Activated T-cell treated with anti-CD3 and anti-CD28 coated beads, Interleukin-2, amount 50 U/mL, for 72 hours (primary cell): ENCODE data around the gene CUL5. TPM values are rescaled to one million over a fixed set of nuclear protein-coding genes. Genes with fewer than 3 reads are reported as not detected.
"Not testable (repeated sequence)": the region's sequence is repeated elsewhere in the genome, so short reads cannot be mapped to it uniquely, and the experiment has no call there.

Source experiments
- ATAC-seq, 2 donors: fragments of 150-1000 bp; cut with Tn5 transposase; replicated peaks in 1 of 2; 2 replicates each; pipeline ENCODE4 v1.10.0; 2021; ENCODE audit warnings: moderate library complexity in 2 of 2, mild to moderate bottlenecking in 1 of 2
- DNase-seq, 2 donors: peaks; one replicate each; pipeline ENCODE4 v3.0.0; 2021 to 2022; ENCODE audit warnings: mixed read lengths in 1 of 2
- H3K27ac Mint-ChIP-seq: one replicate; pipeline ENCODE4 v1.8.0; 2022; ENCODE audit warnings: mild to moderate bottlenecking, moderate library complexity, mixed read lengths
- H3K27me3 Mint-ChIP-seq: one replicate; pipeline ENCODE4 v1.8.0; 2022; ENCODE audit warnings: low read depth, mixed read lengths
- H3K36me3 Mint-ChIP-seq, 2 donors: one replicate each; pipeline ENCODE4 v1.8.0; 2022; ENCODE audit warnings: mixed read lengths in 2 of 2, mild to moderate bottlenecking in 1 of 2; ENCODE audit not compliant: insufficient read depth in 2 of 2
- H3K4me1 Mint-ChIP-seq: one replicate; pipeline ENCODE4 v1.8.0; 2022; ENCODE audit warnings: low read depth, mixed read lengths
- H3K4me3 Mint-ChIP-seq, 2 donors: one replicate each; pipeline ENCODE4 v1.8.0; 2022; ENCODE audit warnings: mild to moderate bottlenecking in 2 of 2, mixed read lengths in 2 of 2, moderate library complexity in 2 of 2
- H3K9me3 Mint-ChIP-seq, 2 donors: one replicate each; pipeline ENCODE4 v1.8.0; 2022; ENCODE audit warnings: mixed read lengths in 2 of 2
- total RNA-seq, 2 donors: library from RNA; stranded (reverse); gene quantifications; one replicate each; pipeline ENCODE4 v1.2.3, GENCODE V29; 2022

Gene CUL5
- total RNA-seq, 2 donors from 2014 or later, result 30.2 to 31.7 TPM

GRCh38 chr11:108131993-108132392, 123.3 kb downstream of the CUL5 start:
- Mint-ChIP-seq H3K4me1 (peaks cover 25% of the 10 kb centered on the region), H3K27me3 (no peaks in the 10 kb centered on the region), H3K4me3 (no peak overlapping the region), H3K9me3 (no peaks in the 10 kb centered on the region), H3K36me3 (peaks cover 0 to 15% of the 10 kb centered on the region in 2 donors), H3K27ac (no peak overlapping the region)
- no peak for DNase-seq
- no peak for ATAC-seq

- not testable (repeated sequence) for H3K27me3 Mint-ChIP-seq, H3K27ac Mint-ChIP-seq, DNase-seq, H3K9me3 Mint-ChIP-seq, ATAC-seq, H3K4me3 Mint-ChIP-seq
- Mint-ChIP-seq H3K4me1 (peaks cover 32% of the 10 kb centered on the region), H3K36me3 (peaks cover 3 to 15% of the 10 kb centered on the region in 2 donors)
Observed at GRCh38 chr11:108132993-108133538, 124.4 kb downstream of the CUL5 start.

- Mint-ChIP-seq H3K4me3 (no peak overlapping the region), H3K4me1 (peaks cover 25% of the 10 kb centered on the region), H3K27me3 (no peaks in the 10 kb centered on the region), H3K36me3 (peaks cover 8 to 25% of the 10 kb centered on the region in 2 donors), H3K9me3 (no peaks in the 10 kb centered on the region), H3K27ac (peak overlapping the region; percentile 80)
- DNase-seq, result peak; percentile 29
- ATAC-seq, result peak; percentile 66 to 68
Observed at GRCh38 chr11:108135845-108136544, 127.3 kb downstream of the CUL5 start.

- H3K9me3 Mint-ChIP-seq, result no peaks in the 10 kb centered on the region
- peaks cover 25% of the 10 kb centered on the region for H3K4me1 Mint-ChIP-seq
- H3K27ac Mint-ChIP-seq, result peak overlapping the region; percentile 75
- no peak for DNase-seq
- H3K4me3 Mint-ChIP-seq, result peak overlapping the region in 1 of 2 donors; percentile 8
- H3K27me3 Mint-ChIP-seq, result no peaks in the 10 kb centered on the region
- peaks cover 9 to 32% of the 10 kb centered on the region in 2 donors for H3K36me3 Mint-ChIP-seq
- ATAC-seq, result peak; percentile 56 to 74
Observed at GRCh38 chr11:108137212-108137611, 128.5 kb downstream of the CUL5 start.

- H3K4me3 Mint-ChIP-seq, result no peak overlapping the region
- H3K27ac Mint-ChIP-seq, result no peak overlapping the region
- H3K36me3 Mint-ChIP-seq, result peaks cover 11 to 46% of the 10 kb centered on the region in 2 donors
- H3K27me3 Mint-ChIP-seq, result no peaks in the 10 kb centered on the region
- peaks cover 14% of the 10 kb centered on the region for H3K4me1 Mint-ChIP-seq
- ATAC-seq, result no peak
- no peak for DNase-seq
- no peaks in the 10 kb centered on the region for H3K9me3 Mint-ChIP-seq
Observed at GRCh38 chr11:108142304-108142703, 133.6 kb downstream of the CUL5 start.

- ATAC-seq (peak in 1 of 2 donors; percentile 23), DNase-seq (no peak)
- Mint-ChIP-seq H3K4me1 (peaks cover 9% of the 10 kb centered on the region), H3K27ac (peak overlapping the region; percentile 97), H3K4me3 (peak overlapping the region in 1 of 2 donors; percentile 26), H3K36me3 (peaks cover 14 to 50% of the 10 kb centered on the region in 2 donors), H3K27me3 (no peaks in the 10 kb centered on the region), H3K9me3 (no peaks in the 10 kb centered on the region)
Observed at GRCh38 chr11:108144615-108145014, 135.9 kb downstream of the CUL5 start.

- Mint-ChIP-seq H3K27ac (no peak overlapping the region), H3K27me3 (no peaks in the 10 kb centered on the region), H3K4me1 (peaks cover 9% of the 10 kb centered on the region), H3K36me3 (peaks cover 8 to 38% of the 10 kb centered on the region in 2 donors), H3K9me3 (no peaks in the 10 kb centered on the region), H3K4me3 (no peak overlapping the region)
- ATAC-seq (no peak), DNase-seq (no peak)
Observed at GRCh38 chr11:108147150-108147549, 138.5 kb downstream of the CUL5 start.

GRCh38 chr11:108148556-108148955, 139.9 kb downstream of the CUL5 start:
- Mint-ChIP-seq H3K27ac (peak overlapping the region; percentile 39), H3K4me3 (no peak overlapping the region), H3K27me3 (no peaks in the 10 kb centered on the region), H3K36me3 (peaks cover 8 to 42% of the 10 kb centered on the region in 2 donors), H3K4me1 (peaks cover 9% of the 10 kb centered on the region), H3K9me3 (no peaks in the 10 kb centered on the region)
- no peak for DNase-seq
- no peak for ATAC-seq

- DNase-seq (no peak), ATAC-seq (no peak)
- no peaks in the 10 kb centered on the region for H3K27me3 Mint-ChIP-seq
- peaks cover 4 to 22% of the 10 kb centered on the region in 2 donors for H3K36me3 Mint-ChIP-seq
- H3K4me1 Mint-ChIP-seq, result no peaks in the 10 kb centered on the region
- no peaks in the 10 kb centered on the region for H3K9me3 Mint-ChIP-seq
- no peak overlapping the region for H3K4me3 Mint-ChIP-seq
- H3K27ac Mint-ChIP-seq, result no peak overlapping the region
Observed at GRCh38 chr11:108154591-108154990, 145.9 kb downstream of the CUL5 start.

Other genes starting within 250 kb of the CUL5 start
- 10 to 100 TPM; 22.4 to 29.4 TPM for gene SLC35F2, start 150.1 kb upstream of the CUL5 start, total RNA-seq
- under 1 TPM in 1 of 2 donors, not detected in 1; 0.39 TPM for gene RAB39A, start 80.5 kb upstream of the CUL5 start, total RNA-seq
- gene ACAT1, start 112.7 kb downstream of the CUL5 start, total RNA-seq, result 10 to 100 TPM; 44.5 to 45.7 TPM
- gene NPAT, start 213.7 kb downstream of the CUL5 start, total RNA-seq, result 10 to 100 TPM; 22.8 to 24.8 TPM
- 10 to 100 TPM; 45.7 to 55.0 TPM for gene ATM, start 214.2 kb downstream of the CUL5 start, total RNA-seq